HL-60 (cell line): Measurements from ENCODE around the gene CLDN14.

Experiments used
- DNase-seq, 2 experiments: peaks; one replicate each; pipeline ENCODE4 v3.0.0-alpha.2; 2010 to 2020; ENCODE audit warnings: low read depth in 1 of 2, low spot score in 1 of 2
- H3K27ac ChIP-seq: fragments of 250-450 bp; sonication (Bioruptor Pico); replicated peaks from 2 replicates; pipeline ENCODE4 v1.5.1; 2020; ENCODE audit warnings: mild to moderate bottlenecking, moderate library complexity
- H3K27me3 ChIP-seq: fragments of 250-450 bp; sonication (Bioruptor Pico); 2 replicates; pipeline ENCODE4 v1.5.1; 2021; ENCODE audit warnings: mild to moderate bottlenecking, moderate library complexity; ENCODE audit not compliant: insufficient read depth, poor library complexity, severe bottlenecking
- H3K4me3 ChIP-seq: replicated peaks from 2 replicates; pipeline ENCODE4 v1.5.1; 2011; ENCODE audit warnings: mild to moderate bottlenecking, control low read depth, low read length; ENCODE audit not compliant: insufficient read depth
- CTCF ChIP-seq: IDR thresholded peaks from one replicate; pipeline ENCODE4 v1.5.1; 2011; ENCODE audit warnings: low read length, control low read depth, inconsistent platforms; ENCODE audit not compliant: insufficient read depth
- GABPA ChIP-seq: IDR thresholded peaks from 2 replicates; pipeline ENCODE4 v1.6.1; 2012; ENCODE audit warnings: low read depth
- POLR2AphosphoS5 ChIP-seq: IDR thresholded peaks from 2 replicates; pipeline ENCODE4 v1.6.1; 2012; ENCODE audit warnings: low read depth
- SPI1 ChIP-seq: IDR thresholded peaks from 2 replicates; pipeline ENCODE4 v1.6.1; 2012; ENCODE audit warnings: low read depth, mild to moderate bottlenecking, borderline replicate concordance
- TF ChIP-seq, protein P1 (sequence below): IDR thresholded peaks from 2 replicates; pipeline ENCODE4 v1.6.1; 2012; ENCODE audit warnings: low read depth; ENCODE audit not compliant: insufficient replicate concordance

The CLDN14 gene

GRCh38 chr21:36471254-36471723 is 8.6 kb downstream of the CLDN14 start:
- Histone ChIP-seq H3K27me3 (peaks cover 2% of the 10 kb centered on the region), H3K4me3 (no peak overlapping the region), H3K27ac (no peak overlapping the region)
- DNase-seq, result no peak
- TF ChIP-seq, protein P1, sequence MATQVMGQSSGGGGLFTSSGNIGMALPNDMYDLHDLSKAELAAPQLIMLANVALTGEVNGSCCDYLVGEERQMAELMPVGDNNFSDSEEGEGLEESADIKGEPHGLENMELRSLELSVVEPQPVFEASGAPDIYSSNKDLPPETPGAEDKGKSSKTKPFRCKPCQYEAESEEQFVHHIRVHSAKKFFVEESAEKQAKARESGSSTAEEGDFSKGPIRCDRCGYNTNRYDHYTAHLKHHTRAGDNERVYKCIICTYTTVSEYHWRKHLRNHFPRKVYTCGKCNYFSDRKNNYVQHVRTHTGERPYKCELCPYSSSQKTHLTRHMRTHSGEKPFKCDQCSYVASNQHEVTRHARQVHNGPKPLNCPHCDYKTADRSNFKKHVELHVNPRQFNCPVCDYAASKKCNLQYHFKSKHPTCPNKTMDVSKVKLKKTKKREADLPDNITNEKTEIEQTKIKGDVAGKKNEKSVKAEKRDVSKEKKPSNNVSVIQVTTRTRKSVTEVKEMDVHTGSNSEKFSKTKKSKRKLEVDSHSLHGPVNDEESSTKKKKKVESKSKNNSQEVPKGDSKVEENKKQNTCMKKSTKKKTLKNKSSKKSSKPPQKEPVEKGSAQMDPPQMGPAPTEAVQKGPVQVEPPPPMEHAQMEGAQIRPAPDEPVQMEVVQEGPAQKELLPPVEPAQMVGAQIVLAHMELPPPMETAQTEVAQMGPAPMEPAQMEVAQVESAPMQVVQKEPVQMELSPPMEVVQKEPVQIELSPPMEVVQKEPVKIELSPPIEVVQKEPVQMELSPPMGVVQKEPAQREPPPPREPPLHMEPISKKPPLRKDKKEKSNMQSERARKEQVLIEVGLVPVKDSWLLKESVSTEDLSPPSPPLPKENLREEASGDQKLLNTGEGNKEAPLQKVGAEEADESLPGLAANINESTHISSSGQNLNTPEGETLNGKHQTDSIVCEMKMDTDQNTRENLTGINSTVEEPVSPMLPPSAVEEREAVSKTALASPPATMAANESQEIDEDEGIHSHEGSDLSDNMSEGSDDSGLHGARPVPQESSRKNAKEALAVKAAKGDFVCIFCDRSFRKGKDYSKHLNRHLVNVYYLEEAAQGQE, result no peak
- TF ChIP-seq GABPA, result no peak

GRCh38 chr21:36470294-36470693 is 9.6 kb downstream of the CLDN14 start:
- TF ChIP-seq, protein P1, result no peak
- no peak for TF ChIP-seq SPI1
- TF ChIP-seq POLR2AphosphoS5, result no peak
- no peak for TF ChIP-seq GABPA
- TF ChIP-seq CTCF, result no peak
- Histone ChIP-seq H3K4me3 (no peak overlapping the region), H3K27ac (no peak overlapping the region), H3K27me3 (peaks cover 2% of the 10 kb centered on the region)
- DNase-seq, result no peak

GRCh38 chr21:36466061-36466511 is 13.8 kb downstream of the CLDN14 start:
- DNase-seq, result no peak
- Histone ChIP-seq H3K27ac (no peak overlapping the region), H3K4me3 (no peak overlapping the region), H3K27me3 (peaks cover 2% of the 10 kb centered on the region)
- TF ChIP-seq, protein P1, result no peak
- no peak for TF ChIP-seq POLR2AphosphoS5
- TF ChIP-seq SPI1, result no peak
- no peak for TF ChIP-seq GABPA
- no peak for TF ChIP-seq CTCF

DNA sequence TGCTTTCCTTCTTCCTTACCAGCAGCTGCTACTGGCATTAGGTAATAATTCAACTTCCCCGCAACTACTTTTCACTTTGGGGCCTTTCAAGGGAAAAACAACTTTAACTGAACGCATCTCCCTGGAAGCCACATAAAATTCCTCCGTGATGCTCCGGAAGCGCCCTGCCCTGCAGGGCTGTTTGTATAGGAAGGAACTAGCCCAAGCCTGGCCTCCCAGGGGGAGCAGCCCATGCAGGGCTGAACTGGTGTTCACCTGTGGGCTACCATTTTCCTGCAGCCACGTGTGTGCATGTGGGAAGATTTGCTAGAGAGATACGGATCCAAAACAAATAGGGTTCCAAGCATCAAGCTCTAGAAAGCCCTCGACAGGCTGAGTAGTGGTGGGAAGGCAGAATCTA is 14.4 kb downstream of the CLDN14 start:
- Histone ChIP-seq H3K27me3 (peaks cover 2% of the 10 kb centered on the region), H3K4me3 (no peak overlapping the region), H3K27ac (no peak overlapping the region)
- TF ChIP-seq, protein P1, result no peak
- TF ChIP-seq CTCF (no peak), GABPA (no peak), POLR2AphosphoS5 (no peak)
- no peak for DNase-seq
